H9 (cell line): ENCODE results near the gene ANKRD13B. TPM values are rescaled to one million over a fixed set of nuclear protein-coding genes. Genes with fewer than 3 reads are reported as not detected.

Source experiments
- DNase-seq: peaks from one replicate; pipeline ENCODE4 v3.0.0-alpha.2; 2017
- H2AFZ ChIP-seq: one replicate; pipeline ENCODE4 v1.6.1; 2013; ENCODE audit warnings: mild to moderate bottlenecking, low read length, control low read depth, moderate library complexity
- H2AK5ac ChIP-seq: 2 replicates; pipeline ENCODE4 v1.6.1; 2013; ENCODE audit warnings: low read length, control low read depth, mixed read lengths; ENCODE audit not compliant: insufficient read length
- H2BK120ac ChIP-seq: one replicate; pipeline ENCODE4 v1.6.1; 2013; ENCODE audit warnings: low read depth, mild to moderate bottlenecking, low read length, control low read depth, inconsistent platforms; ENCODE audit not compliant: poor library complexity, severe bottlenecking
- H2BK12ac ChIP-seq: 2 replicates; pipeline ENCODE4 v1.6.1; 2013; ENCODE audit warnings: low read length, control low read depth, mixed read lengths, low read depth; ENCODE audit not compliant: insufficient read length
- H2BK15ac ChIP-seq: 2 replicates; pipeline ENCODE4 v1.6.1; 2013; ENCODE audit warnings: low read depth, low read length, control low read depth
- H2BK20ac ChIP-seq: one replicate; pipeline ENCODE4 v1.6.1; 2013; ENCODE audit warnings: low read depth, mild to moderate bottlenecking, low read length, control low read depth, inconsistent platforms; ENCODE audit not compliant: poor library complexity, severe bottlenecking
- H2BK5ac ChIP-seq: 2 replicates; pipeline ENCODE4 v1.6.1; 2013; ENCODE audit warnings: low read length, control low read depth, mixed read lengths; ENCODE audit not compliant: insufficient read length
- H3K14ac ChIP-seq: 2 replicates; pipeline ENCODE4 v1.6.1; 2013; ENCODE audit warnings: low read length, control low read depth; ENCODE audit not compliant: insufficient read depth
- H3K18ac ChIP-seq: 2 replicates; pipeline ENCODE4 v1.6.1; 2013; ENCODE audit warnings: low read depth, mild to moderate bottlenecking, mixed read lengths, low read length, control low read depth; ENCODE audit not compliant: insufficient read length
- H3K23ac ChIP-seq: 2 replicates; pipeline ENCODE4 v1.6.1; 2013; ENCODE audit warnings: low read length, control low read depth, mixed read lengths, low read depth; ENCODE audit not compliant: insufficient read length
- H3K23me2 ChIP-seq: 2 replicates; pipeline ENCODE4 v1.6.1; 2013; ENCODE audit warnings: low read depth, mild to moderate bottlenecking, mixed read lengths, low read length, control low read depth; ENCODE audit not compliant: insufficient read length, poor library complexity, severe bottlenecking
- H3K27ac ChIP-seq: 2 replicates; pipeline ENCODE4 v1.5.1; 2013; ENCODE audit warnings: low read length, control low read depth, mixed read lengths, low read depth; ENCODE audit not compliant: insufficient read length
- H3K27me3 ChIP-seq: 2 replicates; pipeline ENCODE4 v1.6.1; 2013; ENCODE audit warnings: low read length, control low read depth, inconsistent platforms; ENCODE audit not compliant: insufficient read depth
- H3K4ac ChIP-seq: 2 replicates; pipeline ENCODE4 v1.6.1; 2013; ENCODE audit warnings: low read depth, mild to moderate bottlenecking, control low read depth, inconsistent platforms, low read length, moderate library complexity
- H3K4me1 ChIP-seq: 2 replicates; pipeline ENCODE4 v1.6.1; 2013; ENCODE audit warnings: low read length, control low read depth, inconsistent platforms; ENCODE audit not compliant: insufficient read depth
- H3K4me2 ChIP-seq: 2 replicates; pipeline ENCODE4 v1.6.1; 2013; ENCODE audit warnings: low read length, control low read depth, mixed read lengths; ENCODE audit not compliant: insufficient read length, insufficient read depth
- H3K56ac ChIP-seq: 2 replicates; pipeline ENCODE4 v1.6.1; 2013; ENCODE audit warnings: low read depth, mild to moderate bottlenecking, mixed read lengths, low read length, control low read depth; ENCODE audit not compliant: insufficient read length
- H3K79me1 ChIP-seq: 2 replicates; pipeline ENCODE4 v1.6.1; 2013; ENCODE audit warnings: low read depth, mild to moderate bottlenecking, moderate library complexity, low read length, control low read depth, inconsistent platforms; ENCODE audit not compliant: insufficient read depth, poor library complexity, severe bottlenecking
- H3K79me2 ChIP-seq: 2 replicates; pipeline ENCODE4 v1.6.1; 2013; ENCODE audit warnings: low read length, control low read depth, inconsistent platforms; ENCODE audit not compliant: insufficient read depth
- H3K9ac ChIP-seq: 2 replicates; pipeline ENCODE4 v1.6.1; 2013; ENCODE audit warnings: low read length, control low read depth, mixed read lengths; ENCODE audit not compliant: insufficient read length; ENCODE audit errors: extremely low read depth
- H3K9me3 ChIP-seq: one replicate; pipeline ENCODE4 v1.6.1; 2013; ENCODE audit warnings: low read depth, low read length, inconsistent platforms; ENCODE audit not compliant: control insufficient read depth
- H3T11ph ChIP-seq: one replicate; pipeline ENCODE4 v1.6.1; 2013; ENCODE audit warnings: mild to moderate bottlenecking, low read length, control low read depth, inconsistent platforms
- H4K20me1 ChIP-seq: one replicate; pipeline ENCODE4 v1.6.1; 2013; ENCODE audit not compliant: control insufficient read depth, insufficient read length, insufficient read depth
- H4K5ac ChIP-seq: 2 replicates; pipeline ENCODE4 v1.6.1; 2013; ENCODE audit warnings: low read depth, mild to moderate bottlenecking, mixed read lengths, low read length, control low read depth; ENCODE audit not compliant: insufficient read length
- H4K8ac ChIP-seq: replicated peaks from 2 replicates; pipeline ENCODE4 v1.6.1; 2013; ENCODE audit warnings: low read length, control low read depth, mixed read lengths, low read depth; ENCODE audit not compliant: insufficient read length
- H4K91ac ChIP-seq: 2 replicates; pipeline ENCODE4 v1.6.1; 2013; ENCODE audit warnings: low read depth, mild to moderate bottlenecking, moderate library complexity, mixed read lengths, low read length, control low read depth; ENCODE audit not compliant: insufficient read length
- H3K27ac Mint-ChIP-seq, 3 experiments: 2 replicates in 2 of 3; 3 replicates in 1 of 3; pipeline ENCODE4 v1.8.0; 2020 to 2021; ENCODE audit warnings: mixed read lengths in 3 of 3, mild to moderate bottlenecking in 1 of 3, moderate library complexity in 1 of 3
- H3K27me3 Mint-ChIP-seq: 2 replicates; pipeline ENCODE4 v1.8.0; 2021; ENCODE audit warnings: low read depth, mild to moderate bottlenecking, moderate library complexity, mixed read lengths
- H3K36me3 Mint-ChIP-seq, 3 experiments: 2 replicates in 2 of 3; 3 replicates in 1 of 3; pipeline ENCODE4 v1.8.0; 2020 to 2021; ENCODE audit warnings: low read depth in 3 of 3, mixed read lengths in 3 of 3; ENCODE audit not compliant: insufficient read depth in 1 of 3
- H3K4me1 Mint-ChIP-seq, 2 experiments: 2 replicates each; pipeline ENCODE4 v1.8.0; 2020; ENCODE audit warnings: mixed read lengths in 2 of 2
- H3K4me3 Mint-ChIP-seq, 2 experiments: 2 replicates in 1 of 2; 3 replicates in 1 of 2; pipeline ENCODE4 v1.8.0; 2020 to 2021; ENCODE audit warnings: mild to moderate bottlenecking in 2 of 2, mixed read lengths in 2 of 2, moderate library complexity in 1 of 2
- H3K9me3 Mint-ChIP-seq, 2 experiments: 2 replicates in 1 of 2; 3 replicates in 1 of 2; pipeline ENCODE4 v1.8.0; 2020; ENCODE audit warnings: mild to moderate bottlenecking in 2 of 2, mixed read lengths in 2 of 2, moderate library complexity in 1 of 2
- CTCF ChIP-seq: fragments of 200-600 bp; sonication (generic); conservative IDR thresholded peaks from 3 replicates; pipeline ENCODE4 v1.8.0; 2021; ENCODE audit warnings: antibody characterized with exemption, mild to moderate bottlenecking
- WGBS: extraction: QIAGEN DNeasy Blood & Tissue Kit; methylation state at CpG from one replicate; pipeline ENCODE4 v1.1.7; 2013; ENCODE audit warnings: missing lambda C conversion rate, low lambda C conversion rate, mixed read lengths; ENCODE audit not compliant: insufficient read length; ENCODE audit errors: extremely low coverage; 5-methylcytosine and 5-hydroxymethylcytosine counted together
- total RNA-seq: library from RNA; stranded (reverse); gene quantifications from 2 replicates; pipeline ENCODE4 v1.2.1, GENCODE V29; 2021

Gene ANKRD13B
- total RNA-seq, 1 experiment from 2014 or later, result 24.2 TPM

DNA sequence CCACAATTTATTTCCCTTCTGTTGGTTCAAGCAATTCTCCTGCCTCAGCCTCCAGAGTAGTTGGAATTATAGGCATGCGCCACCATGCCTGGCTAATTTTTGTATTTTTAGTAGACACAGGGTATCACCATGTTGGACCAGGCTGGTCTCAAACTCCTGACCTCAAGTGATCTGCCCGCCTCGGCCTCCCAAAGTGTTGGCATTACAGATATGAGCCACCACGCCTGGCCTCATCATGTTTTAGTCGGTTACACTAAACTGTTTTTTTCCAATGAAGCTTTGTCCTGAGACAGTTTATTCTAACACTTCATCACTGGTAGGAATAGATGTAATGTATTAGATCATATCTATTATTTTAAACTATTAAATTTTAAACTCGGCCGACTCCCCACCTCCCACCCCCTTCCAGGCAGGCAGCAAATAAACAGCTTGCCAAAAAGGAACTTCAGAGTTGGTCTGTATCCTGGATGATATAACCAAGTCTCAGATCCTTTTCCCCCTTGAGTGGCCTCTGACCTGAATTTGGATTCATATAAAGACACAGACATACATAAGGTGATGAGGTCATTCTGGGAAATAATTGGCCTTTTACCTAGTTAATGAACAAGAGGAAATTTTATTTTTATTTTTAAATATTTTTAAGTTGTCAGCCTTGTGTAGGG is 48.2 kb downstream of the ANKRD13B start:
- H3K18ac ChIP-seq, result no peak overlapping the region
- Mint-ChIP-seq H3K36me3 (peaks cover 3 to 5% (median 5%) of the 10 kb centered on the region in 3 experiments; a peak in 6 of 7 replicates), H3K9me3 (no peaks in the 10 kb centered on the region), H3K27me3 (no peaks in the 10 kb centered on the region), H3K27ac (no peak overlapping the region), H3K4me3 (no peak overlapping the region), H3K4me1 (peaks cover 22 to 25% of the 10 kb centered on the region in 2 experiments)
- H3K23me2 ChIP-seq, result no peaks in the 10 kb centered on the region
- WGBS, result no CpG with 5 or more reads among the region's 7 CpGs
- no peak overlapping the region for H2BK20ac ChIP-seq
- no peak overlapping the region for H2AFZ ChIP-seq
- no peak overlapping the region for H2BK120ac ChIP-seq
- no peak overlapping the region for H3K9ac ChIP-seq
- H3K27ac ChIP-seq, result no peak overlapping the region
- H2BK12ac ChIP-seq, result no peak overlapping the region
- H3K79me1 ChIP-seq, result no peaks in the 10 kb centered on the region
- no peak overlapping the region for H3K56ac ChIP-seq
- H2BK5ac ChIP-seq, result no peak overlapping the region
- no peak for DNase-seq
- H4K8ac ChIP-seq, result no peak overlapping the region
- no peak overlapping the region for H3K23ac ChIP-seq
- 0 out of 2 replicates have a peak, but pooled peaks cover 2% of the 10 kb centered on the region for H3K4me1 ChIP-seq
- no peak for TF ChIP-seq CTCF
- no peaks in the 10 kb centered on the region for H3K27me3 ChIP-seq
- no peaks in the 10 kb centered on the region for H3K79me2 ChIP-seq
- no peak overlapping the region for H3K14ac ChIP-seq
- H3K4me2 ChIP-seq, result no peak overlapping the region
- no peak overlapping the region for H3K4ac ChIP-seq
- H3T11ph ChIP-seq, result no peak overlapping the region
- H2BK15ac ChIP-seq, result no peak overlapping the region
- H2AK5ac ChIP-seq, result no peak overlapping the region
- no peak overlapping the region for H4K91ac ChIP-seq
- no peaks in the 10 kb centered on the region for H4K20me1 ChIP-seq
- H3K9me3 ChIP-seq, result no peaks in the 10 kb centered on the region
- no peak overlapping the region for H4K5ac ChIP-seq
